Measurements from ENCODE around the gene RNF26.

DNA sequence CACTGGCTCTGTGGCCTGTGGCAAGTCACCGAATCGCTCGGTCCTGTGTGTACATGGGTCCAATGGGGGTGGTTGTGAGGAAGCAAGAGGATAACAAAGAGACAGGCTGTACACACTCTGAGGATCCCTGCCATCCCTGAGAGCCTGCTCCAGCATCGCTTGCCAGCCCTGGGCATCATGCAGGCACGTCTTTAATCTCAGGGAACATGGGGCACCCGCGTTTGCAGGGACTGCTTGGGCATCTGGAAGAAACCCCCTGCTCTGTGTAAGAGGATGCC lies 7.6 kb downstream of the RNF26 start:
- no peak for TF ChIP-seq POLR2A (IDR thresholded peaks at IDR 0.05)
- TF ChIP-seq, protein P1, sequence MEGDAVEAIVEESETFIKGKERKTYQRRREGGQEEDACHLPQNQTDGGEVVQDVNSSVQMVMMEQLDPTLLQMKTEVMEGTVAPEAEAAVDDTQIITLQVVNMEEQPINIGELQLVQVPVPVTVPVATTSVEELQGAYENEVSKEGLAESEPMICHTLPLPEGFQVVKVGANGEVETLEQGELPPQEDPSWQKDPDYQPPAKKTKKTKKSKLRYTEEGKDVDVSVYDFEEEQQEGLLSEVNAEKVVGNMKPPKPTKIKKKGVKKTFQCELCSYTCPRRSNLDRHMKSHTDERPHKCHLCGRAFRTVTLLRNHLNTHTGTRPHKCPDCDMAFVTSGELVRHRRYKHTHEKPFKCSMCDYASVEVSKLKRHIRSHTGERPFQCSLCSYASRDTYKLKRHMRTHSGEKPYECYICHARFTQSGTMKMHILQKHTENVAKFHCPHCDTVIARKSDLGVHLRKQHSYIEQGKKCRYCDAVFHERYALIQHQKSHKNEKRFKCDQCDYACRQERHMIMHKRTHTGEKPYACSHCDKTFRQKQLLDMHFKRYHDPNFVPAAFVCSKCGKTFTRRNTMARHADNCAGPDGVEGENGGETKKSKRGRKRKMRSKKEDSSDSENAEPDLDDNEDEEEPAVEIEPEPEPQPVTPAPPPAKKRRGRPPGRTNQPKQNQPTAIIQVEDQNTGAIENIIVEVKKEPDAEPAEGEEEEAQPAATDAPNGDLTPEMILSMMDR (IDR thresholded peaks at IDR 0.05): no peak
